Uterus (tissue), 2 donors: ENCODE measurements around the gene HOXC13.

ENCODE experiments used
- POLR2A ChIP-seq, 2 donors: fragments of 450-650 bp; IDR thresholded peaks; one replicate each; pipeline ENCODE4 v1.6.1; 2016; ENCODE audit warnings: antibody characterized with exemption in 2 of 2, mild to moderate bottlenecking in 1 of 2, moderate library complexity in 1 of 2
- TF ChIP-seq, protein P1 (sequence below), 4 experiments: fragments of 200-600 bp in 2 of 4; fragments of 450-650 bp in 2 of 4; sonication (generic) in 2 of 4; IDR thresholded peaks; one replicate each; pipeline ENCODE4 v1.5.1; 2016 to 2019; ENCODE audit warnings: antibody characterized with exemption in 4 of 4, mild to moderate bottlenecking in 2 of 4, moderate library complexity in 1 of 4

DNA sequence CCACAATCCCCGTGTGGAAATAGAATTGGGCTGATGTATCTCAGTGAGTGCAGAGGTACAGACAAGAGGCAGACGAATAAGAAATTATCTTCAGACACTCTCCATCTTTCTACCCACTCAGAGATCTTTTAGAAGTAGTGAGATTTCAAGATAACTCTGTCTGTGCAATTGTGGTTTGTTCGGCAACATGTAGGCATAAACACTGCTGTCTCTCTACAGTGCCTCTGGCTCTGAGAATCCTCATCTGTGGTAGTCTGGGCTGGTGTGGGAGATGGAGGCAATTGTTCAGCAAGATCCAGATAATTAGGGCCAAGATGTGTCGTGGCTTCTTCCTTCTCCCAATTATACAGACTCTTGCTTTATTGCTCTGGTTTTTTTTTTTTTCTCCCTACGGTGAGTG is 3.1 kb downstream of the HOXC13 start:
- TF ChIP-seq, protein P1, sequence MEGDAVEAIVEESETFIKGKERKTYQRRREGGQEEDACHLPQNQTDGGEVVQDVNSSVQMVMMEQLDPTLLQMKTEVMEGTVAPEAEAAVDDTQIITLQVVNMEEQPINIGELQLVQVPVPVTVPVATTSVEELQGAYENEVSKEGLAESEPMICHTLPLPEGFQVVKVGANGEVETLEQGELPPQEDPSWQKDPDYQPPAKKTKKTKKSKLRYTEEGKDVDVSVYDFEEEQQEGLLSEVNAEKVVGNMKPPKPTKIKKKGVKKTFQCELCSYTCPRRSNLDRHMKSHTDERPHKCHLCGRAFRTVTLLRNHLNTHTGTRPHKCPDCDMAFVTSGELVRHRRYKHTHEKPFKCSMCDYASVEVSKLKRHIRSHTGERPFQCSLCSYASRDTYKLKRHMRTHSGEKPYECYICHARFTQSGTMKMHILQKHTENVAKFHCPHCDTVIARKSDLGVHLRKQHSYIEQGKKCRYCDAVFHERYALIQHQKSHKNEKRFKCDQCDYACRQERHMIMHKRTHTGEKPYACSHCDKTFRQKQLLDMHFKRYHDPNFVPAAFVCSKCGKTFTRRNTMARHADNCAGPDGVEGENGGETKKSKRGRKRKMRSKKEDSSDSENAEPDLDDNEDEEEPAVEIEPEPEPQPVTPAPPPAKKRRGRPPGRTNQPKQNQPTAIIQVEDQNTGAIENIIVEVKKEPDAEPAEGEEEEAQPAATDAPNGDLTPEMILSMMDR (IDR thresholded peaks at IDR 0.05), result no peak
- no peak for TF ChIP-seq POLR2A (IDR thresholded peaks at IDR 0.05)
